ENCODE measurements around the gene UNC5B. TPM values are rescaled to one million over a fixed set of nuclear protein-coding genes. Genes with fewer than 3 reads are reported as not detected.

The UNC5B gene
- total RNA-seq, 1 donor = 20.6 TPM

GRCh38 chr10:71211775-71212317 lies 524 bp upstream of the UNC5B start:
- DNase-seq (ENCODE audit: low read depth) = no peak
- no peak for TF ChIP-seq CTCF (IDR thresholded peaks at IDR 0.05; ENCODE audit: insufficient read depth, low read length)
- peak overlapping the region; percentile 88 for H3K4me3 ChIP-seq (ENCODE audit: low read depth, low read length)

- no peak for TF ChIP-seq CTCF (IDR thresholded peaks at IDR 0.05; ENCODE audit: insufficient read depth, low read length)
- peak overlapping the region; percentile 88 for H3K4me3 ChIP-seq (ENCODE audit: low read depth, low read length)
- DNase-seq (ENCODE audit: low read depth) = peak; percentile 78
Measured at GRCh38 chr10:71213127-71213621, 804 bp downstream of the UNC5B start.

- peak overlapping the region; percentile 88 for H3K4me3 ChIP-seq (ENCODE audit: low read depth, low read length)
- peak; percentile 89 for DNase-seq (ENCODE audit: low read depth)
- no peak for TF ChIP-seq CTCF (IDR thresholded peaks at IDR 0.05; ENCODE audit: insufficient read depth, low read length)
Measured at GRCh38 chr10:71213761-71214440, 1.5 kb downstream of the UNC5B start.

GRCh38 chr10:71214641-71215559 lies 2.5 kb downstream of the UNC5B start:
- H3K4me3 ChIP-seq (ENCODE audit: low read depth, low read length) = peak overlapping the region; percentile 88

GRCh38 chr10:71216363-71216695 lies 4.0 kb downstream of the UNC5B start:
- no peak for TF ChIP-seq CTCF (IDR thresholded peaks at IDR 0.05; ENCODE audit: insufficient read depth, low read length)
- DNase-seq (ENCODE audit: low read depth) = no peak
- H3K4me3 ChIP-seq (ENCODE audit: low read depth, low read length) = peak overlapping the region; percentile 64

More at GRCh38 chr10:71214641-71215559, 2.5 kb downstream of the UNC5B start:
- no peak for DNase-seq (ENCODE audit: low read depth)
- TF ChIP-seq CTCF (IDR thresholded peaks at IDR 0.05; ENCODE audit: insufficient read depth, low read length) = no peak

DNA sequence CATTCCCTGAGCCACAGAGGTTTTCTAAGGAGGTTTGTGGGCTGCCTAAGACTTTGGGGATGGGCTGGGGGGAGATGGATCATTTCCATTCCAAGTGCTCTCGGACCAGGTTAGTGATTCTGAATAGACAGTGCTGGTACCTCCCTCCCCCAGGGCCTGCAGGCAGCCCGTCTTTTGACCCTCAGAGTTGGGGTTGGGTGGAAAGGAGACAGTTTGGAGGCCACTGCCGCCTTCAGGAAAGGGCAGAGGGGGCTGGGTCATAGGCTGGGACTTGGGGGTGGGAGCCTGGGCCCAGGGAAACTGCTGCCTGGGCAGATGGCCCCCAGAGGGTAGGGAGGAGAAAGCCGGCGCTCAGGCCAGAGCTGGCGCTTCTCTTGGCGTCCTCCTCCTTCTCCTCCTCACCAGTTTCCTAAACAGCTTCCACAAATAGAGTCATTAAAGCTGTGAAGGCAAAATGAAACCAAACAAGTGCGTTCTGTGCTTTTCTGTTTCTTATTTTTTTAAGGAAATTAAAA lies 4.4 kb downstream of the UNC5B start:
- peak; percentile 43 for DNase-seq (ENCODE audit: low read depth)
- H3K4me3 ChIP-seq (ENCODE audit: low read depth, low read length) = peak overlapping the region; percentile 64
- no peak for TF ChIP-seq CTCF (IDR thresholded peaks at IDR 0.05; ENCODE audit: insufficient read depth, low read length)
